ENCODE measurements around the gene SYT13.
"Not testable (repeated sequence)": the region's sequence is repeated elsewhere in the genome, so short reads cannot be mapped to it uniquely, and the experiment has no call there.

Gene SYT13

GRCh38 chr11:45272701-45273100, 13.4 kb downstream of the SYT13 start:
- DNase-seq = no peak

- DNase-seq = no peak
Observed at GRCh38 chr11:45270946-45271716, 15.0 kb downstream of the SYT13 start.

- no peak for DNase-seq
Observed at GRCh38 chr11:45269678-45270077, 16.5 kb downstream of the SYT13 start.

GRCh38 chr11:45267652-45268299, 18.4 kb downstream of the SYT13 start:
- DNase-seq = no peak

- DNase-seq = peak; percentile 48
Observed at GRCh38 chr11:45267052-45267451, 19.1 kb downstream of the SYT13 start.

GRCh38 chr11:45266676-45267020, 19.5 kb downstream of the SYT13 start:
- DNase-seq = no peak

- DNase-seq = no peak
Observed at GRCh38 chr11:45265969-45266675, 20.0 kb downstream of the SYT13 start.

GRCh38 chr11:45264839-45265515, 21.2 kb downstream of the SYT13 start:
- DNase-seq = no peak

- DNase-seq = no peak
Observed at GRCh38 chr11:45263773-45264172, 22.4 kb downstream of the SYT13 start.

GRCh38 chr11:45262900-45263299, 23.2 kb downstream of the SYT13 start:
- DNase-seq = peak; percentile 90

- no peak for DNase-seq
Observed at GRCh38 chr11:45260071-45260470, 26.1 kb downstream of the SYT13 start.

GRCh38 chr11:45259592-45259991, 26.5 kb downstream of the SYT13 start:
- no peak for DNase-seq

- no peak for DNase-seq
Observed at GRCh38 chr11:45258982-45259530, 27.1 kb downstream of the SYT13 start.

- DNase-seq = no peak
Observed at GRCh38 chr11:45254070-45254469, 32.1 kb downstream of the SYT13 start.

- DNase-seq = no peak
Observed at GRCh38 chr11:45253640-45254039, 32.5 kb downstream of the SYT13 start.

- DNase-seq = no peak
Observed at GRCh38 chr11:45252877-45253276, 33.3 kb downstream of the SYT13 start.

GRCh38 chr11:45252134-45252856, 33.8 kb downstream of the SYT13 start:
- peak; percentile 78 for DNase-seq

- no peak for DNase-seq
Observed at GRCh38 chr11:45250035-45250718, 36.0 kb downstream of the SYT13 start.

GRCh38 chr11:45249372-45249771, 36.8 kb downstream of the SYT13 start:
- not testable (repeated sequence) for DNase-seq

GRCh38 chr11:45248501-45249011, 37.6 kb downstream of the SYT13 start:
- no peak for DNase-seq

GRCh38 chr11:45247433-45247832, 38.7 kb downstream of the SYT13 start:
- DNase-seq = peak; percentile 17

- DNase-seq = no peak
Observed at GRCh38 chr11:45246241-45246640, 39.9 kb downstream of the SYT13 start.

All from NCI-H82 (cell line).